Right lobe of liver (tissue), 6 donors: ENCODE measurements around the gene MAST4. TPM values are rescaled to one million over a fixed set of nuclear protein-coding genes. Genes with fewer than 3 reads are reported as not detected.
A peak's percentile ranks its signal among the peaks of the same experiment; 100 is the strongest.
"Not testable (repeated sequence)": the region's sequence is repeated elsewhere in the genome, so short reads cannot be mapped to it uniquely, and the experiment has no call there.

Experiments used
- ATAC-seq, 4 donors: fragments of 200-7000 bp; cut with Tn5 transposase; one replicate each; pipeline ENCODE4 v1.9.1; 2020; ENCODE audit warnings: mild to moderate bottlenecking in 4 of 4, moderate library complexity in 4 of 4
- DNase-seq, 3 donors: peaks; one replicate each; pipeline ENCODE4 v3.0.0-alpha.2; 2020
- H3K27ac ChIP-seq, 3 donors: fragments of 200-600 bp; one replicate each; pipeline ENCODE4 v1.8.0; 2022
- H3K27me3 ChIP-seq, 2 donors: fragments of 200-600 bp; one replicate each; pipeline ENCODE4 v1.8.0; 2022
- H3K36me3 ChIP-seq, 4 donors: fragments of 200-600 bp; sonication (generic) in 1 of 4; one replicate each; pipeline versions ENCODE4 v1.5.1 to v1.8.0; 2017 to 2022; ENCODE audit warnings: control low read depth in 1 of 4
- H3K4me1 ChIP-seq, 4 donors: fragments of 200-600 bp; sonication (generic) in 1 of 4; one replicate each; pipeline versions ENCODE4 v1.5.1 to v1.8.0; 2017 to 2022; ENCODE audit warnings: control low read depth in 1 of 4
- H3K4me3 ChIP-seq, 3 donors: fragments of 200-600 bp; one replicate each; pipeline ENCODE4 v1.8.0; 2022
- H3K9me3 ChIP-seq, 4 donors: fragments of 200-600 bp; sonication (generic) in 1 of 4; one replicate each; pipeline versions ENCODE4 v1.5.1 to v1.8.0; 2017 to 2022; ENCODE audit warnings: control low read depth in 1 of 4
- POLR2A ChIP-seq: fragments of 450-650 bp; IDR thresholded peaks from one replicate; pipeline ENCODE4 v1.6.1; 2017; ENCODE audit warnings: antibody characterized with exemption, mild to moderate bottlenecking
- WGBS: methylation state at CpG from one replicate; pipeline ENCODE4 v1.1.6; 2018; ENCODE audit warnings: low coverage, low lambda C conversion rate; ENCODE audit not compliant: insufficient coverage; ENCODE audit errors: missing lambda C conversion rate; 5-methylcytosine and 5-hydroxymethylcytosine counted together
- intact Hi-C, 2 donors: fragments of 100-400 bp; cut with DNase I; formaldehyde crosslinking; loops; one replicate each; pipeline versions ENCODE4 v1.11.2 to v1.14.1; 2022
- total RNA-seq, 6 experiments: library from RNA; depleted of rRNA in 2 of 6; stranded (reverse); fragments of >200 nt in 2 of 6; fragmentation: NEBNext Ultra II Directional in 3 of 6; extraction: Animal tissue kit (Norgen Biotek cat#: 25700) in 3 of 6; gene quantifications; one replicate each; pipeline versions ENCODE4 v1.1.0 to v1.2.4, GENCODE V29; 2016 to 2023
- TF ChIP-seq, protein P1 (sequence below), 4 donors: fragments of 200-600 bp in 3 of 4; fragments of 450-650 bp in 1 of 4; IDR thresholded peaks; one replicate each; pipeline versions ENCODE4 v1.5.1 to v1.8.0; 2016 to 2022; ENCODE audit warnings: antibody characterized with exemption in 4 of 4, mild to moderate bottlenecking in 2 of 4
- donor health status: DM: no; HTN: yes; CAD: no.
- donor health status: DM: no; HTN: no; CAD: no.
- donor health status: DM: no; HTN: no; CAD: no.
- donor health status: DM: no; HTN: yes; CAD: no.
- donor health status: DM: no; HTN: yes; CAD: no.

Gene MAST4
- total RNA-seq, 6 experiments from 2014 or later, result 9.4 to 23.5 (median 13.9) TPM

DNA sequence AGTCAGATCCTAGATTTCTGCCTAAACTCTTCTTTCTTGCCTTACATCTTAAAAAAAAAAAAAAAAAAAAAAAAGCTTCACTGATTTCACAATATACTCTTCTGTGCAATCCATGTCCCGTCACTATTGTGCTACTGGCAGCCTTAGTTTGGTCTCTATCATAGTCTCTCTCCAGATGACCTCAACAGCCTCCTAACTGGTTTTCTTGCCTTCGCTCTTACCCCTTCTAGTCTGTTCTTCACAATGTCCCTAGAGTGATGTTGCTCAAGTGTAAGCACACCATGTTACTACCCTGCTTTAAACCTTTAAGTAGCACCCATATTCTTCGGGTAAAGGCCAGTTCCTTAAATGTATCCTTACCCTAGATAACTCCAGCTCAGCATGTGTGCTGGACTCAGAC is 574.6 kb downstream of the MAST4 start:
- H3K36me3 ChIP-seq, result no peaks in the 10 kb centered on the region
- DNase-seq (no peak), ATAC-seq (no peak)
- H3K27me3 ChIP-seq, result no peaks in the 10 kb centered on the region
- H3K27ac ChIP-seq, result no peak overlapping the region
- TF ChIP-seq, protein P1, sequence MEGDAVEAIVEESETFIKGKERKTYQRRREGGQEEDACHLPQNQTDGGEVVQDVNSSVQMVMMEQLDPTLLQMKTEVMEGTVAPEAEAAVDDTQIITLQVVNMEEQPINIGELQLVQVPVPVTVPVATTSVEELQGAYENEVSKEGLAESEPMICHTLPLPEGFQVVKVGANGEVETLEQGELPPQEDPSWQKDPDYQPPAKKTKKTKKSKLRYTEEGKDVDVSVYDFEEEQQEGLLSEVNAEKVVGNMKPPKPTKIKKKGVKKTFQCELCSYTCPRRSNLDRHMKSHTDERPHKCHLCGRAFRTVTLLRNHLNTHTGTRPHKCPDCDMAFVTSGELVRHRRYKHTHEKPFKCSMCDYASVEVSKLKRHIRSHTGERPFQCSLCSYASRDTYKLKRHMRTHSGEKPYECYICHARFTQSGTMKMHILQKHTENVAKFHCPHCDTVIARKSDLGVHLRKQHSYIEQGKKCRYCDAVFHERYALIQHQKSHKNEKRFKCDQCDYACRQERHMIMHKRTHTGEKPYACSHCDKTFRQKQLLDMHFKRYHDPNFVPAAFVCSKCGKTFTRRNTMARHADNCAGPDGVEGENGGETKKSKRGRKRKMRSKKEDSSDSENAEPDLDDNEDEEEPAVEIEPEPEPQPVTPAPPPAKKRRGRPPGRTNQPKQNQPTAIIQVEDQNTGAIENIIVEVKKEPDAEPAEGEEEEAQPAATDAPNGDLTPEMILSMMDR (IDR thresholded peaks at IDR 0.05), result no peak
- no peak for TF ChIP-seq POLR2A
- intact Hi-C loops, result no loop called here
- H3K4me3 ChIP-seq, result no peak overlapping the region
- H3K9me3 ChIP-seq, result no peaks in the 10 kb centered on the region
- no peaks in the 10 kb centered on the region for H3K4me1 ChIP-seq
- 72% methylated on average over 3 of the region's 3 CpGs for WGBS

DNA sequence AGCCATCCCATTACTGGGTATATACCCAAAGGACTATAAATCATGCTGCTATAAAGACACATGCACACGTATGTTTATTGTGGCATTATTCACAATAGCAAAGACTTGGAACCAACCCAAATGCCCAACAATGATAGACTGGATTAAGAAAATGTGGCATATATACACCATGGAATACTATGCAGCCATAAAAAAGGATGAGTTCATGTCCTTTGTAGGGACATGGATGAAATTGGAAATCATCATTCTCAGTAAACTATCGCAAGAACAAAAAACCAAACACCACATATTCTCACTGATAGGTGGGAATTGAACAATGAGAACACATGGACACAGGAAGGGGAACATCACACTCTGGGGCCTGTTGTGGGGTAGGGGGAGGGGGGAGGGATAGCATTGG is 577.2 kb downstream of the MAST4 start:
- H3K36me3 ChIP-seq, H3K4me3 ChIP-seq, DNase-seq, H3K4me1 ChIP-seq, H3K27ac ChIP-seq, H3K9me3 ChIP-seq, H3K27me3 ChIP-seq, intact Hi-C loops, ATAC-seq: not testable (repeated sequence)
- no CpG with 5 or more reads among the region's 2 CpGs for WGBS

DNA sequence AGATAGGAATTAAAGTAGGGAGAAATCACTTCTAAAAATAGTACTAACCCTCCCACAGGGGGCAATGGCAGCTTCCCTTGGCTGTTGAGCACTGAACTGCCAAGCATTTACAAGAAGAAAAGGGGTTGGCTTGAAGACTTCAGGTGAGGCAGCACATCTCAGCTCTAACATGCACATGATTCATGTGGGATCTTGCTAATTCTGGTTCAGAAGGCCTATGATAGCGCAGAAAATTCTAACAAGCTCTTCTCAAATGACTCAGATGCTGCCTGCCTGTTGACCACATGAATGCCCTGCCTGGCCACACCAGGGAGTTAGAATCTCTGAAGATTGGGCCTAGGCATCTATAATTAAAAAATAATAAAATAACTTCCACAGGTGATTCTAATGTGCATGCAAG is 577.8 kb downstream of the MAST4 start:
- no peaks in the 10 kb centered on the region for H3K4me1 ChIP-seq
- ATAC-seq (no peak), DNase-seq (no peak)
- intact Hi-C loops, result no loop called here
- no peaks in the 10 kb centered on the region for H3K27me3 ChIP-seq
- 100% methylated on average over 1 of the region's 1 CpG for WGBS
- TF ChIP-seq, protein P1 (IDR thresholded peaks at IDR 0.05), result no peak
- TF ChIP-seq POLR2A, result no peak
- H3K27ac ChIP-seq, result no peak overlapping the region
- H3K36me3 ChIP-seq, result no peaks in the 10 kb centered on the region
- H3K4me3 ChIP-seq, result no peak overlapping the region
- H3K9me3 ChIP-seq, result no peaks in the 10 kb centered on the region

DNA sequence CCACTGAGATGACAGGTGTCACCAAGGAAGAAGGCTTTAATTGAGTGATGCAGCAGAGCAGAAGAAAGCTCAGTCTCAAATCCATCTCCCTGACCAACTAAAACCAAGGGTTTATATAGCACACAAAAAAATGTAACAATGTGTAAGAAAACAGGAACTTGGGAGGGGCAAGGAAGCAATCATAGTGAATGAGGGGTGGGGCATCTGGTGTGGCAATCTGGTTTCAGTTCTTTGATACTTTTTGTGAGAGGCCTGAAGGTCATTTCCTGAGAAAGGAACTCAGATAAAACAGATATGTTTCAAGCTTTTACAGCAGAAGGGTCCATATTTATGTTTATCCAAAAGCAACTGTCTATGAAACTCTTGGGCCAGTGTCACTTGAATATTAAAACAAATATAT is 580.7 kb downstream of the MAST4 start:
- no peak for ATAC-seq
- intact Hi-C loops, result no loop called here
- H3K27ac ChIP-seq, result no peak overlapping the region
- H3K9me3 ChIP-seq, result no peaks in the 10 kb centered on the region
- H3K27me3 ChIP-seq, result no peaks in the 10 kb centered on the region
- no peaks in the 10 kb centered on the region for H3K4me1 ChIP-seq
- H3K36me3 ChIP-seq, result no peaks in the 10 kb centered on the region
- H3K4me3 ChIP-seq, result no peak overlapping the region
- no peak for TF ChIP-seq POLR2A
- TF ChIP-seq, protein P1 (IDR thresholded peaks at IDR 0.05), result no peak
- DNase-seq, result no peak

DNA sequence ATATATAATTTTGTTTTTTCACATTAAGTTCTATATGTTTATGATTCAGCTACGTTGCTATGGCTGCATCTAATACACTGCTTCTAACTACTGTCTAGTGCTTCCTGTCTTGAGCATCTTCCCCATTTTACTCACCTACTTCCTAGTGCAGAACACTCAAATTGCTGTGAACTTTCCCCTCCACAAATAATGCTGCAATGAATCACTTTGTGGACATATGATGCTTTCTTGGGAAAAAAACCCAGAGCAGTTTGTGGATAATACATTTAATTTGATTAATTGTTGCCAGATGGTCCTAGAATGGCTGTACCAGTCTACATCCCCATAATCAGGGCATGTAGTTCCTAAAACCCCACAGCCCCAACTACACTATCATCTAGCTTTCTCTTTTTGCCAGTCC is 581.9 kb downstream of the MAST4 start:
- no peak overlapping the region for H3K4me3 ChIP-seq
- 29% methylated on average over 1 of the region's 1 CpG for WGBS
- TF ChIP-seq POLR2A, result no peak
- TF ChIP-seq, protein P1 (IDR thresholded peaks at IDR 0.05), result no peak
- no peaks in the 10 kb centered on the region for H3K4me1 ChIP-seq
- peak in 1 of 4 donors; percentile 23 for ATAC-seq
- H3K36me3 ChIP-seq, result no peaks in the 10 kb centered on the region
- intact Hi-C loops, result no loop called here
- no peak overlapping the region for H3K27ac ChIP-seq
- no peaks in the 10 kb centered on the region for H3K9me3 ChIP-seq
- no peak for DNase-seq
- no peaks in the 10 kb centered on the region for H3K27me3 ChIP-seq
